Stimulated activated CD8-positive, alpha-beta memory T cell treated with anti-CD3 and anti-CD28 coated beads, Interleukin-12 subunit alpha, Interleukin-12 subunit beta, amount 100 ng/mL, for 24 hours (primary cell): ENCODE results near the gene TFF1.

ENCODE experiments used
- DNase-seq: peaks from one replicate; pipeline ENCODE4 v3.0.0-alpha.2; 2020; ENCODE audit errors: extremely low read depth

Gene TFF1

DNA sequence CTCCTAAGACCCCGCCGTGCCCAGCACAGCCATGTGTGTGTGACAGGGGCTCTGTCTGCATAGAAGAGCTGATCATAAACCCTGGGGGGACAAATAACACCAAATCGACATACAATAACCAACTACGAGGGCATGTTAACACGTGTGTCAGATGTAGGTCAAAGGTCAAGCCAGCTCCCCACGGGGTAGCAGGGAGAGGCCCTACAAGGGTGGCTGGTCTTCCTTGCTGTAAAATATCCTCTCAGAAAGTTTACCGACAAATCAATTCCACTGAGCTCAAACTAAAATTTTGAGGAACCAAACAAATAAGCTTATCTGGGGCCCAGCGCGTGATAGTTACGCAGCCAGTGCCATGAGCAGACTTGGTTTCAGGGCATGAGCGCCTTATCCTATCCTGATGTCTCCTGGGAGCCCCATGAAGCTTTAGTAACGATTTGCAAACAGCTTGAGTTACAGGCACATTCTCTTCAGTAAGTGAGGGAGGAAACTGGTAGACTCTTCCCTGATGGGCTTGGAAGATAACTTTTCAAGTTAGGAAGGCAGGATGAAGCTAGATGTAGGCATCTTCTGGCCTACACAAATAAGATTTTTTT is 32.2 kb upstream of the TFF1 start:
- DNase-seq, result no peak

GRCh38 chr21:42397746-42398394 is 31.5 kb upstream of the TFF1 start:
- no peak for DNase-seq

DNA sequence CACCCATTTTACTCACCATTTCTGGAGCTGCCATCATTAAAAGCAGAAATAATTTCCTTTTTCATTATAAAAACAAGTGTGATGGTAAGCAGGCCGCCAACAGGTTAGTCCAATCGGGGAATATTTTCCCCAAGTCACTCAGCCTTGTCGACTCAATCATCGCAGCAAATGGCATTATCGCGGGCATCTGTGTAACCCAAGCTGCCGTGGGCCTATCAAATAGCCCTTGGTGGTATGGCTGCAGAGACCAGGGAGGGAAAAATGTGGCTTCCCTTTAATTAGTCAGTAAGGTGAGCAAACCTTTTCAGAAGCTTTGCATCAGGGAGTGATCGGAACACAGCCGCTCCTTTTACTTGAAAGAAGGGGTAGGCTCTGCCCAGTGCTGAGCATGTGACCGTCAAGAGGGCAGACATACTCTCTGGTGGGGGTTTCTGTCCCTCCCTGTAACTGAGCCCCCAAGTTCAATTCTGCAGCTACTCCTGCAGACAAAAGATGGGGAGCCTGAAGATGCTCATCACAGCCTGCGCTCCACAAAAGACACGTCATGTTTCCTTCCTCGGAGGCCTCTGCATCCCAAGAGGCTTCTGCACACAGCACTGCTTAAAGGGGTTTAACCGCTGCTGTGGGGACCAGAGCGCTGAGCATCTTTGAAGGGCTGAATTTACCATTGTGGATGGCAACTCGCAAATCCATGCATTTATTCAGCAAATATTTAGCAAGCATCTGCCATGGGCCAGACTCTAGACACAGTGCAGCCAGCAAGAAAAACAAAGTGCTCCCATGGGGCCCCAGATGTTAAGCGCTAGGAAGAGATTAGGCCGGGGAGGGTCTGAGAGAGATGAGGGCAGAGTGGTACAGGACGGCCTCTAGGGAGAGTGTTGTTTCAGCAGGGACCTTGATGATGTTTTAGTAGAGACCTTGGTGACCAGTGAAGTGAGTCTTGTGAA is 30.7 kb upstream of the TFF1 start:
- no peak for DNase-seq

- no peak for DNase-seq
Observed at GRCh38 chr21:42395905-42396651, 29.7 kb upstream of the TFF1 start, which contains the start of gene TMPRSS3. TSS of gene TMPRSS3 (minus strand) at chr21:42396052. CDS start at chr21:42395417, 635 bp downstream.

DNA sequence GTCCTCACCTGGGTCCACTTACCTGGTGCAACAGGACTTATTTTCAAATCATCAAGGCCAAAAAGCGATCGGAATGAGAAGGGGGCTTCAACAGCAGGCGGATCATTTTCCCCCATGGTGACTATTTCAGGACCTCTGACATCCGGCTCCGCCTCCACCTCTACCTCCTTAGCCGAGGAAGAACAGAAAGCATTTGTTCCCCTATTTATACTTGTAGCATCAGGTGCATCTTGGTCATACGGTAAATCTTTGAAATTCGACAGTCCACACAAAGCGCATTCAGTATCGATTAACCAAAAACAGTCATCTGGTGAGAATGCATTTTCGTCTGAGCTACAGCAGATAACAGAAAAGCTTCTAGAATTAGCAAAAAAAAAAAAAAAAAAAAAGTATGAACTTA is 29.0 kb upstream of the TFF1 start:
- no peak for DNase-seq

DNA sequence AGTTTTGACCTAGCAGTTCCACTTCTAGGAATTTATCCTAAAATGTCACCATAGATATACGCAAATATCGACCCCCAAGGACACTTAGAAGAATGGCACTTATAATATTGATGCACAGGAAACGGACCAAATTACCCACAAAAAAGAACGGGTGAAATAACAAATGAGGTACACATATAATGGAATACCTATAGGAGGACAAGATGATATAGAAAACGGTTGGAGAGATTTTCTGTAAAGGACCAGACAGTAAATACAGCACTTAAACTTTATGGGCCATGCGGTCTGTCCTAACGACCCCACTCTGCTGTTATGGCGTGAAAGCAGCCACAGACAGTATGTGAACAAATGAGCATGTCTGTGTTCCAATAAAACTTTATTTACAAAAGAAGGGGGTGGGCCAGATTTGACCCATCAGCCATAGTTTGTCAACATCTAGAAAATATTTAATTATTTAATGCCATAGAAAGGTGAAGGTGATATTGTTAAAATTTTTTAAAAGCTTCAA is 27.2 kb upstream of the TFF1 start:
- DNase-seq, result no peak

DNA sequence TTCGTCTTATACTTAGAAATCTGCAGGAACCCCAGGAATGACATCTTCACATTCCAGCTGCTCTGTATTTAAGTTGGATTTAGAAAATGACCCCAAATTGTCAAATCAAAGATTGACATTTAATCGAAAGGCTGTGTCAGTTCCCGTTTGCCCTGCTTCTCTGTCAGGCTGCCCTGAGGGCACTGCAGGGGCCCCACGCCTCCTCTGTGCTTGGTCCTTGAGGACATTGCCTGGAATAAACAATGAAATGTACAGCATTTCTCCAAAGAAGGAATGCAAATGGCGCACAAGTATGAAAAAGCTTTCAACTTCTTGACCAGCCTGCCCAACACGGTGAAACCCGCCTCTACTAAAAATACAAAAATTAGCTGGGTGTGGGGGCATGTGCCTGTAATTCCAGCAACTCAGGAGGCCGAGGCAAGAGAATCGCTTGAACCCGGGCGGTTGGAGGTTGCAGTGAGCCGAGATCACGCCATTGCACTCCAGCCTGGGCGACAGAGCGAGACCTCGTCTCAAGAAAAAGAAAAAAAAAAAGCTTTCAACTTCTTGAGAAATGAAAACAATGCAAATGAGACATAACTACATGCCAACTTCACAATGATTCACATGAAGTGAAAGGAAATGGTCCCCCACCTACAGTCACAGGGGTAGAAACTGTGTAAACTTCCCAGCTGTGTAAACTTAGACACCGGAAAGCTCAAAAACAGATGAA is 26.6 kb upstream of the TFF1 start:
- no peak for DNase-seq

DNA sequence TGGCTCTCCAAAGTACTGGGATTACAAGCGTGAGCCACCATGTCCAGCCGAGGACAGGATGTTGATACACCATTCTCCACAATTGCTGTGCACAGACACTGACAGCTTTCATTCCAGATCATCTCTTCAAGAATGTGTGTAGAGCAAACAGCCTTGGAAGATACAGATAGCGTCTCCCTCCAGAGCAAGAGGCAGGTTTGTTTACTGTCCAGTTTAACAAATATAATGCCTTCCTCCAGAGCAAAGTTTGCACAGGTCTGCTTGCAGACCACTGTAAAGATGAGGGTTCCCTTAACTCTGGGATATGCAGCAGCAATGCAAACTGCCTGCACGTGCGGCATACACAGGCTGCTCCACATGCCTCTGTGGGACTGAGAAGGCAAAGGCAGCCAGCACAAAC is 25.0 kb upstream of the TFF1 start:
- no peak for DNase-seq

DNA sequence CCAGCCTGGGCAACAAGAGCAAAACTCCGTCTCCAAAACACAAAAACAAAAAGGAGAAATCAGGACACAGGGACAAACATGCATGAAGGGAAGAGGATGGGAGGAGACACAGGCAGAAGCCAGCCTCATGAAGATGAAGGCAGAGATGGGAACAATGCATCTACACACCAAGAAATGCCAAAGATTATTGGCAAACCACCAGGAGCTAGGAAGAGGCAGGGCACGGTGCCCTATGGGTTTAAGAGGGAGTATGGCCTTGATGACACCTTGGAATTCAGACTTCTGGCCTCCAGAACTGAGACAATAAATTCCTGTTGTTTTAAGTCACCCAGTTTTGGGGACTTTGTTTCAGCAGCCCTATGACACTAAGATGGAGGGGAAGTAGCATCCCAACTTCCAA is 24.4 kb upstream of the TFF1 start:
- DNase-seq, result no peak

DNA sequence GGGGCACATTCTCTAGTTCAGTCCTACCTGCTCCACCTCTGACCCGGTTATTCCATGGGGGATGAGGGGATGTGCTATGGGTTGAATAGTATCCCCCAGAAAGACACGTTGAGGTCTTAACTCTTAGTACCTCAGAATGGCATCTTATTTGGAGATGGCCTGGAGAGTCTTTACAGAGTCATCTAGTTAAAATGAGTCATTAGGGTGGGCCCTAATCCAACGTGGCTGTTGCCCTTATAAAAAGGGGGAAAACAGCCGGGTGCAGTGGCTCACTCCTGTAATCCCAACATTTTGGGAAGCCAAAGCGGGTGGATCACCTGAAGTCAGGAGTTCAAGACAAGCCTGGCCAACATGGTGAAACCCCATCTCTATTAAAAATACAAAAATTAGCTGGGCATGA is 23.9 kb upstream of the TFF1 start:
- DNase-seq, result no peak

DNA sequence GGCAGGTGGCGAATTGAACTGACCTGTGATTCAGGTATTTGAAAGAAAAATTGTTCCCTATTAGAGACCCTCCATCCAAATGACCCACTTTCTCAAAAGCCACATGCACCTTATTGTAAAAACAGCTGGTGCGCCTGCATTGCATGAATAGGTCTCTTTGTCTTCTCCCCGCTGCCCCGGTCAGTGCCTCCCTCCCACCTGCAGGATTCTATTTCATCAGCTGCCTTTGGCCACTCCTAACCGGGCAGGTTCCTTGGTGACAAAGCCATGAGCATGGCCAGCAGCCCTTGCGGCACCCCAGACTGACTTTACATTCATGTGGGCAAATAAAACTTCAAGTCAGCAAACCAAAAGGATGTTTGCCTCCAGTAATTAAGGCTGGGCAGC is 23.1 kb upstream of the TFF1 start:
- no peak for DNase-seq

- DNase-seq, result no peak
Observed at GRCh38 chr21:42388740-42389448, 22.6 kb upstream of the TFF1 start.

- DNase-seq, result no peak
Observed at GRCh38 chr21:42387843-42388340, 21.6 kb upstream of the TFF1 start.

- no peak for DNase-seq
Observed at GRCh38 chr21:42387164-42387563, 20.8 kb upstream of the TFF1 start.

GRCh38 chr21:42386034-42386591 is 19.8 kb upstream of the TFF1 start:
- no peak for DNase-seq

- no peak for DNase-seq
Observed at GRCh38 chr21:42385619-42386018, 19.3 kb upstream of the TFF1 start.

- no peak for DNase-seq
Observed at GRCh38 chr21:42384989-42385388, 18.7 kb upstream of the TFF1 start.

GRCh38 chr21:42384156-42384945 is 18.0 kb upstream of the TFF1 start:
- no peak for DNase-seq

DNA sequence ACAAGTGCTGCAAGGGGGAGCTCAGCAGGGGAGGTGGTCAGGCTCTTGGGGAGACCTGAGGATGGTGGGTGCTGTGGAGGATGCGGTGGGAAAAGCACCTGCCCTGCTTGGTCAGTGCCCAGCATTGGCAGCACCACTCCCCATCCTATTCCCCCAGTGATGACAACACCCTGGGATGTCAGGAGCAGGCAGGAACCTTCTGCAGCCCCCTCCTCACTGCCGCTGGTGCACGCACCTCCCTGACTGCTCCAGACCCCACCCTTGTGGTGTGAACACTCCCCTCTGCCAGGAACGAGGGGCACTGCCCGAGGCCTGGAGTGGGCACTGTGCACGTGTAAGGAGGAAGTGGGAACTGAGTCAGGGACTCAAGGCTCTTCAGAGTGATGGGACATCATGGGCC is 17.0 kb upstream of the TFF1 start:
- DNase-seq, result no peak
